GM21423 (cell line): Measurements from ENCODE around the gene TIPIN.
"Not testable (repeated sequence)": the region's sequence is repeated elsewhere in the genome, so short reads cannot be mapped to it uniquely, and the experiment has no call there.

ENCODE experiments used
- ATAC-seq: cut with Tn5 transposase; IDR thresholded peaks from one replicate; pipeline ENCODE4 v1.9.1; 2021; ENCODE audit warnings: mild to moderate bottlenecking, moderate library complexity; ENCODE audit not compliant: unreplicated experiment

The TIPIN gene, protein sequence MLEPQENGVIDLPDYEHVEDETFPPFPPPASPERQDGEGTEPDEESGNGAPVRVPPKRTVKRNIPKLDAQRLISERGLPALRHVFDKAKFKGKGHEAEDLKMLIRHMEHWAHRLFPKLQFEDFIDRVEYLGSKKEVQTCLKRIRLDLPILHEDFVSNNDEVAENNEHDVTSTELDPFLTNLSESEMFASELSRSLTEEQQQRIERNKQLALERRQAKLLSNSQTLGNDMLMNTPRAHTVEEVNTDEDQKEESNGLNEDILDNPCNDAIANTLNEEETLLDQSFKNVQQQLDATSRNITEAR

DNA sequence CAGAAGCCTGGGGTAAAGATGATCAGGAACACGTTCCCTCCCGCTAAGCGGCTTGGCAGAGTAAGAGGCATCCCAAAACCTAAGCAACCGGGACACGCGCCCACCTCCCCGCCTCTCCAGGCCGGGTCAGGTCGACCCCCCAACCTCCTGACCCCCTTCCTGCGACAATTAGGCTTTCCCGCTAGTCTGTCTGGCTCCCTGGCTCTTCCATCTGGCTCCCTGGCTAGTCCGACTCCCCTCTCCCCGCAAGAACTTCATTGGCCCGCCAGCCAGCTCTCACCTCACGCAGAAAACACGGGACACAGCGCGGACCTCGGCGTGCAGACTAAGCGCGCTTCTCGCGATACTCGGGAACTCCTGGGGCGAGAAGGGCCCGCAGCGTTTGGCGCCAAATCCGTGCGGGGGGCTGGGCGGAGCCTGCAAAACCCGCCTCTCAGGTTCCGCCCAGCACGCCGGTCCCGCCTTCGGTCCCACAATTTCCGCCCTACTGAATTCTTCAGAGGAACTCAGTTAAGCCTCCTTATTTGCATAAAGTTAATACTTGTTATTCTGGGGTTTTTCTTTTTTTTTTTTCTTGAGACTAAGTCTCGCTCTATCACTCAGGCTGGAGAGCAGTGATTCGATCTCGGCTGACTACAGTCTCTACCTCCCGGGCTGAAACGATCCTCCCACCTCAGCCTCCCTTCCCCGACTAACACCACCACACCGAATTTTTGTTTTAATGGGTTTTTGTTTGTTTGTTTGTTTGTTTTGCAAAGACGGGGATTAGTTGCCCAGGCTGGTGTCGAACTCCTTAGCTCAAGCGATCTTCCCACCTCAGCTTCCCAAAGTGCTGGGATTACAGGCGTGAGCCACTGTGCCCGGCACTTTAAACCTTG, at the start of gene TIPIN:
Gene TIPIN, minus strand, starts transcription at position 327 of the 878 bp plus-strand sequence. CDS start 3,738 bp downstream, outside the sequence.
- peak; percentile 94 for ATAC-seq

GRCh38 chr15:66405615-66406014, 49.1 kb upstream of the TIPIN start:
- ATAC-seq = no peak

GRCh38 chr15:66405007-66405406, 48.5 kb upstream of the TIPIN start:
- no peak for ATAC-seq

GRCh38 chr15:66404532-66404931, 48.0 kb upstream of the TIPIN start:
- no peak for ATAC-seq

GRCh38 chr15:66404122-66404521, 47.6 kb upstream of the TIPIN start:
- ATAC-seq = no peak

- no peak for ATAC-seq
Measured at GRCh38 chr15:66403323-66403722, 46.8 kb upstream of the TIPIN start.

DNA sequence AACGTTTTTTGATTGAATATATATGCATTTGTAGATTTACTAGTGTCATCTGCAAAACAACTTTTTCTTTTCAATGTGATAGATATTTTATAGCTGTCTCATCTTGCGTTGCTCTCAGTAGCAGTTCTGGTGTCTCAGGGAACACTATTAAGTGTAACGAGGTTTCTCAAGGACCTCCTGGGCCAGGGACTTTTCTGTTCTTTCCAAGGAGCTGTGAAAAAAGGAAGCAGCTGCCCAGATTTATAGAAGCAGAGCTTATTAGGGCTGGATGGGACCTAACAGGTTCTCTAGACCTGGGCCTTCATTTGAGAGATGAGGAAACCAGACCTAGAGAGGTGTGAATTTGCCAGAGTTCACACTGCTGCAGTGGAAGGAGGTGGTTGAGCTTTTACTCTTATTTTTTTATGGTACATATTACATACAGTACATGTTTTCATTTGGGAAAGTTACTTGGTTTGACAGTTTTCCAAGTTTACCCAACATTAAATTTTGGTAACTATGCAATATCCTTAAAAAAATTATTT, 46.3 kb upstream of the TIPIN start:
- no peak for ATAC-seq

DNA sequence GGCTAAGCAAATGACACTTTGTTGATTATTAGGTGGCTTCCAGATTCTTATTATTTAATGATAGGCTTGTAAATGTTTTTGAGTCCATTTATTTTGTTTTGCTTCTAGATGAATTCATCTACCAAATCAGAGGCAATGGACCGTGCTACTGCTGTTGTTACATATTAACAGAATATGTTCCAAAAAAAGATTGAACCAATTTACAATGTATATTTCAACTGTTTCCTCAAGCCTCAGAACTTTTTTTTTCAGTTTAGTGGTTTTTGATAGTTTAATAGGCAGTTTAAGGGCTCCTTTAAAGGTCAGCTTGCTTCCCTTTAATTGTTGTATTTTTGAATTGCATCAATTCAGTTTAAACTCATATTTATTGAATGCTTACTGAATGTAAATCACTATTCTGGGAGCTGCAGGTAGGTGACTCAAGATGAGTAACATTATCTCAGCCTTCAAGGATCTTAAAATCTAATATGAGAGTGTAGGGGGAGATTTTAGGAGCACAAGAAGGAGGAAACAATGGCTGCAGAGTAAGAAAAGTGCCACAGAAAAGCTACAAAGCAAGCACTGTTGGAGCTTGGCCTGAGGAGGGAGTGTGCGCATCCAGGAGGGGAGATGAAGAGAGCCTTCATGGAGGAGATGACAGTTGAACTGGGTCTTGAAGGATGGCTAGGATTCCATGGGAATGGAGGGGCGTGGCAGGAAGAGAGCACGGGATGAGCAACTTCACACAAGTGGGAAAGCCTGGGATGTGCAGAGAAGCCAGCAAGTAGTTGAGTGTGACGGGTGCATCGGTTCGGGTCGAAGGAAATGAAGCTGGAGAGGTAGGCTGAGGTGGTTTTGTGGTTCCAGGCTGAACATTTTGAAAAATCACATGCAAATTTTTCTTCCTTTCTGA, 44.9 kb upstream of the TIPIN start:
- ATAC-seq = no peak

DNA sequence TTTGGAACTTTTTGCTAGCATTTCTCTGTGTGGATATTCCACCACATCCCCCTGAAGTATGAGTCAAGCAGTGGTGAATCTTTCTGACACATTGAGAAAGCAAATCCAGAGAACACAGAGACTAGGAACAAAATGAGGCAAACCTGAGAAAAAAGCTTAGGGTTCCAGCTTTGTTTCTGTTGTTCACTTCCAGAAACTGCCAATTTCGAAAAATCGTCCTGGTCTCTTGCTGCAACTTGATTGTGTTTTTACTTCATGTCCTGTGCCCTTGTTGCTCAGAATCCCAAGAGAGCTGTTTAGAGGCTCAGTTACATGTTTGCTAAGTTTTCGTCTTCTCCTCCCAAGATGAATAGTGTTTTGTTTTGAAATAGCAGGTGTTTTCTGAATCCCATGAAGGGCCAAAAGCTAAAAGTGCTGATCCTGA, 43.9 kb upstream of the TIPIN start:
- ATAC-seq = no peak

- no peak for ATAC-seq
Measured at GRCh38 chr15:66399276-66399675, 42.8 kb upstream of the TIPIN start.

- no peak for ATAC-seq
Measured at GRCh38 chr15:66394915-66395314, 38.4 kb upstream of the TIPIN start.

GRCh38 chr15:66394472-66394871, 38.0 kb upstream of the TIPIN start:
- no peak for ATAC-seq

- ATAC-seq = not testable (repeated sequence)
Measured at GRCh38 chr15:66393037-66393436, 36.6 kb upstream of the TIPIN start.

DNA sequence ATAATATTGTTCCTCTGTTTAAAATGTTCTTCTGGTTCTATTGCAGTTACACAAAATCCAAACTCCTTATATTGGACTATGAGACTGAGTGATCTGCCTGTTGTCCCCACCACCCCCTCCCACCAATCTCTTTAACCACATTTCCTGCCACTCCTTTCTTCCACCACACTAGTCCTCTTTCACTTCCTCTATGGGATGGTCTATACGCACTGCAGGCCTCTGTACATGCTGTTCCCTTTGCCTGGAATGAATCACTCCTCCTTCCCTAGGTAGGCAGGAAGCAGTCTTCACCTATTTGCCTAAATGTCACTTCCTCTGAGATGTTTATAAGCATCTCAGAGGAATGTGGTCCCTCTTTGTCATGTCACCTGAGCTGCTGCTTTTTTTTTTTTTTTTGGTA, 34.2 kb upstream of the TIPIN start:
- ATAC-seq = no peak

GRCh38 chr15:66389859-66390381, 33.4 kb upstream of the TIPIN start:
- no peak for ATAC-seq

GRCh38 chr15:66389098-66389858, 32.8 kb upstream of the TIPIN start:
- no peak for ATAC-seq

DNA sequence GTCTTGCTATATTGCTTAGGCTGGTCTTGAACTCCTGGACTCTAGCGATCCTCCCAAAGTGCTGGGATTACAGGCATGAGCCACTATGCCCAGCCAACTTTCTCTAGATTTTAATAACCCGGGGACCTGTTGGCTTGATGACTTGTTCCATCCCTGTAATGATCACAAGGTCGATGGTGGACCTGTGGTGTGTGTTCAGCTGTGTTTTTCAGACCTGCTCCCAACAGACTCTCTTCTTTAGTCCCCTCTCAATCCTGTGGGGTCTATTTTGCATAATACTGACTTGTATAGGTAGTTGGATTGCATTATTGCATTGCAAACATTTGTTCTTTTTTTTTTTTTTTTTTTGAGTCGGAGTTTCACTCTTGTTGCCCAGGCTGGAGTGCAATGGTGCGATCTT, 32.1 kb upstream of the TIPIN start:
- no peak for ATAC-seq

DNA sequence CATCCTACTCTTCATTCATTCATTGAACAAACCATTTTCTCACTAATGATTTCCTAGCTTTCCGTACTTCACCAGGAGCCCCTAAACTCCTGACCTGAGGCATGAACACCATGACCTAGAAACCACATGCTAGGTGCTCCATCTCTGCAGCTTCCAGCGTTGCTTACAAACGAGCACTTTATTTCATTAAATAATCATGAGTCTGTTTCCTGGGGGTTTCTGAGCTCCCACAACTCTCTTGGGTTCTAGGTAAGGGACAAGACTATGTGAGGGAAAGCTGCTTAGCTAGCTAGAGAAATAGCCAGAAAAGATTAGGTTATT, 31.5 kb upstream of the TIPIN start:
- no peak for ATAC-seq

- ATAC-seq = peak; percentile 13
Measured at GRCh38 chr15:66387163-66388042, 30.9 kb upstream of the TIPIN start.
